Thoracic aorta endothelial cell (primary cell): ENCODE results near the gene MED10. TPM values are rescaled to one million over a fixed set of nuclear protein-coding genes. Genes with fewer than 3 reads are reported as not detected.

Source experiments
- total RNA-seq: library from RNA; depleted of rRNA; stranded (reverse); fragments of >200 nt; gene quantifications from 2 replicates; pipeline ENCODE4 v1.2.3, GENCODE V29; 2012

MED10 gene
- 15.2 and 20.2 TPM in 2 replicates for total RNA-seq

GRCh38 chr5:6377905-6378765 is at the start of gene MED10:
Gene MED10, minus strand, starts transcription at chr5:6378547. Its CDS starts 64 bp downstream, at chr5:6378483.

Other genes starting within 250 kb of the MED10 start
- gene UBE2QL1, start 70.3 kb upstream of the MED10 start, total RNA-seq, result 0.07 TPM in 1 of 2 replicates, not detected in the other